ENCODE measurements around the gene EIF3CL.
"Not testable (repeated sequence)": the region's sequence is repeated elsewhere in the genome, so short reads cannot be mapped to it uniquely, and the experiment has no call there.

EIF3CL gene, protein sequence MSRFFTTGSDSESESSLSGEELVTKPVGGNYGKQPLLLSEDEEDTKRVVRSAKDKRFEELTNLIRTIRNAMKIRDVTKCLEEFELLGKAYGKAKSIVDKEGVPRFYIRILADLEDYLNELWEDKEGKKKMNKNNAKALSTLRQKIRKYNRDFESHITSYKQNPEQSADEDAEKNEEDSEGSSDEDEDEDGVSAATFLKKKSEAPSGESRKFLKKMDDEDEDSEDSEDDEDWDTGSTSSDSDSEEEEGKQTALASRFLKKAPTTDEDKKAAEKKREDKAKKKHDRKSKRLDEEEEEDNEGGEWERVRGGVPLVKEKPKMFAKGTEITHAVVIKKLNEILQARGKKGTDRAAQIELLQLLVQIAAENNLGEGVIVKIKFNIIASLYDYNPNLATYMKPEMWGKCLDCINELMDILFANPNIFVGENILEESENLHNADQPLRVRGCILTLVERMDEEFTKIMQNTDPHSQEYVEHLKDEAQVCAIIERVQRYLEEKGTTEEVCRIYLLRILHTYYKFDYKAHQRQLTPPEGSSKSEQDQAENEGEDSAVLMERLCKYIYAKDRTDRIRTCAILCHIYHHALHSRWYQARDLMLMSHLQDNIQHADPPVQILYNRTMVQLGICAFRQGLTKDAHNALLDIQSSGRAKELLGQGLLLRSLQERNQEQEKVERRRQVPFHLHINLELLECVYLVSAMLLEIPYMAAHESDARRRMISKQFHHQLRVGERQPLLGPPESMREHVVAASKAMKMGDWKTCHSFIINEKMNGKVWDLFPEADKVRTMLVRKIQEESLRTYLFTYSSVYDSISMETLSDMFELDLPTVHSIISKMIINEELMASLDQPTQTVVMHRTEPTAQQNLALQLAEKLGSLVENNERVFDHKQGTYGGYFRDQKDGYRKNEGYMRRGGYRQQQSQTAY

DNA sequence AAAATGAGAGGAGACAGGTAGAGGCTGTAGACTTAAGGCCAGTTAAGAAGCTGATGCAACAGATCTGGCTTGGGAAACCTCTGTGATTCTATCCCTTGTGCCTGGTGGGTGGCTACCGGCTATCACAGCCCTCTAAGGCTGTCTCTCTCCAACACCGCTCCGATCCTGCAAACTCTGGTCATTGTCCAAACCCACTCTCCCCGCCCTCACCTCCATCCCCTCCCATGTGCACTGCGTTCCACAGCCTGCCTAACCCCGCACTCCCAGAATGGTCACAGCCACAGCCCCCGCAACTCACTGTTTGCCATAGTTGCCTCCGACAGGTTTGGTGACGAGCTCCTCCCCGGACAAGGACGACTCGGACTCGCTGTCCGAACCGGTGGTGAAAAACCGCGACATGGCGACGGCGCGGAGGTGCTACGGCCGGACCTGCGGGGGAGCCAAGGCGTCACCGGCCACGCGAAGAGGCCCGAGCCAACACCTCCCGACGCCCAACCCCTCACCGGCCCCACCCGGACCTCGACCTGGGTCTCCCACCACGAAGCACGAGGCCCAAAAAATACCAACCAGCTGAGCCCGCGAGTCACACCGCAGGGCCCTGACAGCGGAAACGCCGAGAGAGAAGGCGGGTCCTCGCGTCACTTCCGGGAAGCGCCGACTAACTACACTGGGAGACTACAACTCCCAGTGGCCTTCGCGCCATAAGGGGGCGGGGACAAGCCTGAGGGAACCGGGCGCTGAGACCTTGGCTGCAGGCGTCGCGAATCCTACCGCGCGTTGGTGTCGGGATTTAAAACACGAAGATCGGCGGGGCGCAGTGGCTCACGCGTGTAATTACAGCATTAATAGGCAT is at the start of gene EIF3CL:
Gene EIF3CL, minus strand, starts transcription at position 622 of the 853 bp plus-strand sequence. Its CDS starts 223 bp downstream, at position 399.
- DNase-seq = not testable (repeated sequence)

DNA sequence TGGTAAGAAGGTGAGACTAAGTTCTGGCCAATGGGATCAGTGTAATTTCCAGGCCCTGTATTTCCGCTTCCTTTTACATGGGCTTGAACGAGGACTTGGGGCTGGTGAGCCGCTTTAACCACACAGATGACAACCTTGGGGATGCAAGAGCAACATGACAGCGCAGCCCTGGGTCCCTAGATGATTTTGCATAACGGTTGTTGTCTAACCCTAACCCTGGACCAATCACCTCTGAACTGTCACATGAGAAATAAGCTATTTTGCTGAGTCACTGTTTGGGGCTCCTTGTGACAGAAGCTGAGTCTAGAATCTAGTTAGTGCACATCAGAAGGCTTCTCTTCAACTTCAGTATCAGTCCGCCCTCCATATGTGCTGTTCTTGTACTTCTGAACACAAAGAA is 43.4 kb upstream of the EIF3CL start:
- not testable (repeated sequence) for DNase-seq

GRCh38 chr16:28446388-28446787 is 42.7 kb upstream of the EIF3CL start:
- DNase-seq = not testable (repeated sequence)

DNA sequence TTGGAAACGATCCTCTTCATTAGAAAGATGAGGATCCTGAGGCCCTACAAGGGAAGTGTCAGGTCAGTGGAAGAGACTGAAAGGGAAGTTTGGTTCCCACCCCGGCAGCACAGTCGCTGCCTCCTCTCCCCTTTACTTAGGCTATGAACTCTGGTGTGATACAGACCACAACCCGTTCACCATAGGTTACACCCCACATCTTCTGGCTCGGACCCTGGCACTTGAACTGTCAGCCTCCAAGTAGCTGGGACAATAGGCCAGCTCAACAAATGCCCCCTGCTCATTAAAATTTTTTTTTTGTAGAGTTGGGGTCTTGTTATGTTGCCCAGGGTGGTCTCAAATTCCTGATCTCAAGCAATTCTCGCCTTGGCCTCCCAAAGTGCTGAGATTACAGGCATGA is 40.3 kb upstream of the EIF3CL start:
- not testable (repeated sequence) for DNase-seq

GRCh38 chr16:28438899-28439298 is 35.3 kb upstream of the EIF3CL start:
- not testable (repeated sequence) for DNase-seq

DNA sequence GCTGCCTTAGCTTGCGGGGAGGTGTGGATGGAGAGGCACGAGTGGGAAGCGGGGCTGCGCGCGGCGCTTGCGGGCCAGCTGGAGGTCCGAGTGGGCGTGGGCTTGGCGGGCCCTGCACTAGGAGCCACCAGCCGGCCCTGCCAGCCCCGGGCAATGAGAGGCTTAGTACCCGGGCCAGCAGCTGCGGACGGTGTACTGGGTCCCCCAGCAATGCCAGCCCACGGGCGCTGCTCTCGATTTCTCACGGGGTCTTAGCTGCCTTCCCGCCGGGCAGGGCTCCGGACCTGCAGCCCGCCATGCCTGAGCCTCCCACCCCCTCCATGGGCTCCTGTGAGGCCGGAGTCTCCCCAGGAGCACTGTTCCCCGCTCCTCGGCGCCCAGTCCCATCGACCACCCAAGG is 31.7 kb upstream of the EIF3CL start:
- not testable (repeated sequence) for DNase-seq

- not testable (repeated sequence) for DNase-seq
Observed at GRCh38 chr16:28426060-28426680, 22.5 kb upstream of the EIF3CL start.

DNA sequence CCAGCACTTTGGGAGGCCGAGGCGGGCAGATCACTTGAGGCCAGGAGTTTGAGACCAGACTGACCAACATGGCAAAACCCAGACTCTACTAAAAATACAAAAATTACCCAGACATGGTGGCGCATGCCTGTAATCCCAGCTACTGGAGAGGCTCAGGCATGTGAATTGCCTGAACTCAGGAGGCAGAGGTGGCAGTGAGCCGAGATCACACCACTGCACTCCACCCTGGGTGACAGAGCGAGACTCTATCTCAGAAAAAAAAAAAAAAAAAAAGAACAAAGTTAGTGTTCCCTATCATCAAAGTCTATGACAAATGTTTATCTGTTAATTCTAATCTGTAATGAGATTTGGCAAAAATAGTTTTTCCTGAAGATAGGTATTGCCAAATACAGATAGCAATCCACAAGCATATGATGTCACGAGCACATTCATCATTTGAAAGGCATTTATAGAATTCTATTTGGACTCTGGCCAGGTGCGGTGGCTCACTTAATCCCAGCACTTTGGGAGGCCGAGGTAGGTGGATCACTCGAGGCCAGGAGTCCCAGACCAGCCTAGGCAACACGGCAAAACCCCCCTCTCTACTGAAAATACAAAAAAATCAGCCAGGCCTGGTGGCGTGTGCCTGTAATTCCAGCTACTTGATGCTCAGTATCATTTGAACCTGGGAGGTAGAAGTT is 17.6 kb upstream of the EIF3CL start:
- not testable (repeated sequence) for DNase-seq

DNA sequence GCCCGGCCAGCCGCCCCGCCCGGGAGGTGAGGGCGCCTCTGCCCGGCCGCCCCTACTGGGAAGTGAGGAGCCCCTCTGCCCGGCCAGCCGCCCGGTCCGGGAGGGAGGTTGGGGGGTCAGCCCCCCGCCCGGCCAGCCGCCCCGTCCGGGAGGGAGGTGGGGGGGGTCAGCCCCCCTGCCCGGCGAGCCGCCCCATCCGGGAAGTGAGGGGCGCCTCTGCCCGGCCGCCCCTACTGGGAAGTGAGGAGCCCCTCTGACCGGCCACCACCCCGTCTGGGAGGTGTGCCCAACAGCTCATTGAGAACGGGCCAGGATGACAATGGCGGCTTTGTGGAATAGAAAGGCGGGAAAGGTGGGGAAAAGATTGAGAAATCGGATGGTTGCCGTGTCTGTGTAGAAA is 13.4 kb upstream of the EIF3CL start:
- not testable (repeated sequence) for DNase-seq

DNA sequence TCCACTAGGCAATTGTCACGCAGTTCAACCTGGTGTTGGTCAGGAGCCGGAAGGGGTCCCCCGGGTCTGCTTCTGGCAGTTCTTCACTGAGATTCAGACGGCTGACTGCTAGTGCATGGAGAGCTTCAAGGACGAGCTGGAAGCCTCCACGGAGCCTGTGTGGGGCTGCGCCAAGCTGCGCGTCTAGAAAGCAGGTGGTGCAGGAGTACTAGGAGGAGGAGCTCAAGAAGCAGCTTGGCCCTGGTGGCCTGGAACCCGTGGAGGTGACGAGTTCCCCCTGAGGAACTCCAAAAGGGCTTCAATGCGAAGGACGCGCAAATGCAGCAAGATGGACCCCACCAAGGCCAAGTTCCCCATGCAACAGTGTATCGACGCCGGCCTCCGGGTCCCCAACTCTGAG is 10.9 kb upstream of the EIF3CL start:
- DNase-seq = not testable (repeated sequence)

DNA sequence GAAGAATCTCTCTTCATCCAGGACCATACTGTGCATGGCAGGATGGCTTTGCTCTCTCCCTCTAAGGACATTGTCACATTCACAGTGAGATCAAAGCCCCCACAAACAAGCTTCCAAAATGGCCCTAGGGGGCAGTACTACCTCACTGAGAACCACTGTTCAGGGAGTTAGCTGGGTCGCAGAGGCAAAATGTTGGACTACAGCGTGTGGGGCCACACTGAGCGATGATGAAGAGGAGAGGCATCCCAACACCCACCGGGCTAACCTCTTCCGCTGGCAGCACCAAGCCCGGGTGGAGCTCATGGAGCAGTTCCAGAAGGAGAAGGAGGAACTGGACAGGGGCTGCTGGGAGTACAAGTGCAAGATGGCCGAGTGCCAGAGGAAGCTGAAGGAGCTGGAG is 9.9 kb upstream of the EIF3CL start:
- not testable (repeated sequence) for DNase-seq

DNA sequence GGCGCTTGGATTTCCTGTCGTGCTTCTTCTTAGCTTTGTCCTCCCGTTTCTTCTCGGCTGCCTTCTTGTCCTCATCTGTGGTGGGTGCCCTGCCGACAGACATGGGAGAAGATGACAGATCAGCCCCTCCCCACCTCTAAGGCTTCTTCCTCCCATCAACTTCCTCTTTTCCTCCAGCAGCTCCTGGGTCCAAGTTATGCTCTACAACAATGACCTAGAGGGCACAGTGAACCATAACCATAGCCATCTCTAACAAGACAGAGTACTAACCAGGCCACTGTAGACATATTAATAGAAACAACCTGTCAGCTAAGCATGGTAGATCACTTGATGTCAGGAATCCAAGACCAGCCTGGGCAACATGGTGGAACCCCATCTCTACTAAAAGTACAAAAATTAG is 11.6 kb downstream of the EIF3CL start:
- not testable (repeated sequence) for DNase-seq

DNA sequence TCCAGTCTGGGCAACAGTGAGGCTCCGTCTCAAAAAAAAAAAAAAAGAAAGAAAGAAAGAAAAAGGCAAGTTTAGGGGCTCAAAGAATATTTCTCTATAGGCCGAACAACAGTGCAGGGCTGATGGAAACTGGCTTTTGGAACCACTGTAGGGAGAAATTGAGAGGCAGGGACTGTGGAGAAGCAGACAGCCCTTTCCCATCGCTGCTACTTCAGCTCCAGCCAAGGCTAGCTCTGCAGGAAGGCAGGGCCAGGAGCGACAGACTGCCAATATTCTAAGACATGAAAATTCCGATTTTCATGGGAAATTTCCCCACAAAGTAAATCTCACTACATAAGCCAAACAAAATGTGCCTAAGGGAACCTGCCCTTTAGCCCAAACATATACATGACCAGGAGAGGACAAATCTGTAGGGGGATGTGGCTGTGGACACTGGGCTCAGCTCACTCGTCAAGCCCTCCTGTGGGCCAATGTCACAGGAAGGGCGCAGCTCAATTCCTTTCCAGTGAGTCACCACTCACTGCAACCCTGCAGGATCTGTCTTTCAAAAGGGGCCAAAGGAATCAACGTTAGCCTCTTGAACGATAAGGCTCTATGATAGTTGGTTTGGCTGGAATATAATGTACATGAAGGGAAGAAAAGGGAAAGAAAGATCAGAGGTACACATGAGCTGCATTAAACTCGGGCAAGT is 21.3 kb downstream of the EIF3CL start:
- DNase-seq = not testable (repeated sequence)

GRCh38 chr16:28377822-28378221 is 25.8 kb downstream of the EIF3CL start:
- DNase-seq = not testable (repeated sequence)

DNA sequence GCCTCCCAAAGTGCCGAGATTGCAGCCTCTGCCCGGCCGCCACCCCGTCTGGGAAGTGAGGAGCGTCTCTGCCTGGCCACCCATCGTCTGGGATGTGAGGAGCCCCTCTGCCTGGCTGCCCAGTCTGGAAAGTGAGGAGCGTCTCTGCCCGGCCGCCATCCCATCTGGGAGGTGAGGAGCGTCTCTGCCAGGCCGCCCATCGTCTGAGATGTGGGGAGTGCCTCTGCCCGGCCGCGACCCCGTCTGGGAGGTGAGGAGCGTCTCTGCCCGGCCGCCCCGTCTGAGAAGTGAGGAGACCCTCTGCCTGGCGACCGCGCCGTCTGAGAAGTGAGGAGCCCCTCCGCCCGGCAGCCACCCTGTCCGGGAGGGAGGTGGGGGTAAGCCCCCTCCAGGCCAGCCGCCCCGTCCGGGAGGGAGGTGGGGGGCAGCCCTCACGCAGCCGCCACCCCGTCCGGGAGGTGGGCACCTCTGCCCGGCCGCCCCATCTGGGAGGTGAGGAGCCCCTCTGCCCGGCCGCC is 26.5 kb downstream of the EIF3CL start:
- DNase-seq = not testable (repeated sequence)

- not testable (repeated sequence) for DNase-seq
Observed at GRCh38 chr16:28375115-28375514, 28.5 kb downstream of the EIF3CL start.

DNA sequence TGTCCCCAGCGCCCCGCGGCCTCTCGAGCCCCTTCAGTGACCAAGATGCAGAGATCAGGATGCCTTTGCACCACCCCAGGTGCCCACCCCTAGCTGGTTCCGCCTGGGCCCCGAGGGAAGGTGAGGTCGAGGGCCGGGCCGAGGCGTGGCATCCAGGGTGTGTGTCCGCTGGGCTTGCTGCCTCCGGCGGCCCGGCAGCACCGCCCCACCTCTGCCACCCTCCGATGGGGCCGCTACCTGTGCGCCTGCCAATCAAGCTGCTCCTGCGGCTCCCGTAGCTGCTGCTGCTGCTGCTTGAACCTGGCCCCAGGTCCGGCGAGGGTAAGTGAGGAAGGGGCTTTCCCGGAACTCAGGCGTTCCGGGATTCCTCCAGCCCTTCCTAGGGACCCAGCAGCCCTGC is 29.4 kb downstream of the EIF3CL start:
- not testable (repeated sequence) for DNase-seq

- DNase-seq = not testable (repeated sequence)
Observed at GRCh38 chr16:28367926-28368325, 35.7 kb downstream of the EIF3CL start.

GRCh38 chr16:28364268-28365173 is 39.1 kb downstream of the EIF3CL start:
- DNase-seq = not testable (repeated sequence)

Data from activated T-cell treated with anti-CD3 and anti-CD28 coated beads for 4 hours (primary cell).